ENCODE data around the gene DPY19L1.

DNA sequence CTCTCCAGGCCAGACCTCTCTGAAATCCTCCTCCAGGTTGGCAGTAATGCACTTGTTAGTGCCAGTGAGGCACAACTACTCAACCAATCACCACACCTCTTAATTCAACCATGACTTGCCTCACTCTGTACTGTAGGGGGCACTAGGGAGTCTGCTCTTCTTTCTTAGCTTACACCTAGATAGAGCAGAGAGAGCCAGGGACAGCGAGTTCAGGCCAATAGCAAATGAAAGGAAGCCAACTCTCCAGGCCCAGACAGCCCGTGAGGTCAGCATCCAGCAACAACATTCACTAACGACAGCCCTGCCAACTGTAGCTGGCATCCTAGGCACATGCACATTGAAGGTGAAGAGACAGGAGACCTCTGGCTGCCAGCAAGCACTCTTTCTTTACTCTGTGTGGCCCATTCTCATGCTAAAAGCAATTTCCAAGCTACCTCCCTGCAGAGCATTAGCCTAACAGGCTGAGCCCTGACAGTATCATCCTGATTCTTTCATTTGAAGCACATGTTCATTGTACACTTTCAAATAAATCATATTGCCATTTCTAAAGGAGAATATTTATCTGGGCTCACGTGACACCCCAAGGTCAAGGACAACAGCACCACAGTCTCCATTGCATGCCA lies 136.3 kb downstream of the DPY19L1 start:
- TF ChIP-seq, protein P1, sequence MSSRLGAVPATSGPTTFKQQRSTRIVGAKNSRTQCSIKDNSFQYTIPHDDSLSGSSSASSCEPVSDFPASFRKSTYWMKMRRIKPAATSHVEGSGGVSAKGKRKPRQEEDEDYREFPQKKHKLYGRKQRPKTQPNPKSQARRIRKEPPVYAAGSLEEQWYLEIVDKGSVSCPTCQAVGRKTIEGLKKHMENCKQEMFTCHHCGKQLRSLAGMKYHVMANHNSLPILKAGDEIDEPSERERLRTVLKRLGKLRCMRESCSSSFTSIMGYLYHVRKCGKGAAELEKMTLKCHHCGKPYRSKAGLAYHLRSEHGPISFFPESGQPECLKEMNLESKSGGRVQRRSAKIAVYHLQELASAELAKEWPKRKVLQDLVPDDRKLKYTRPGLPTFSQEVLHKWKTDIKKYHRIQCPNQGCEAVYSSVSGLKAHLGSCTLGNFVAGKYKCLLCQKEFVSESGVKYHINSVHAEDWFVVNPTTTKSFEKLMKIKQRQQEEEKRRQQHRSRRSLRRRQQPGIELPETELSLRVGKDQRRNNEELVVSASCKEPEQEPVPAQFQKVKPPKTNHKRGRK (CRISPR knock-in tag; IDR thresholded peaks at IDR 0.05; ENCODE audit: borderline replicate concordance) = no peak
- TF ChIP-seq, protein P2, sequence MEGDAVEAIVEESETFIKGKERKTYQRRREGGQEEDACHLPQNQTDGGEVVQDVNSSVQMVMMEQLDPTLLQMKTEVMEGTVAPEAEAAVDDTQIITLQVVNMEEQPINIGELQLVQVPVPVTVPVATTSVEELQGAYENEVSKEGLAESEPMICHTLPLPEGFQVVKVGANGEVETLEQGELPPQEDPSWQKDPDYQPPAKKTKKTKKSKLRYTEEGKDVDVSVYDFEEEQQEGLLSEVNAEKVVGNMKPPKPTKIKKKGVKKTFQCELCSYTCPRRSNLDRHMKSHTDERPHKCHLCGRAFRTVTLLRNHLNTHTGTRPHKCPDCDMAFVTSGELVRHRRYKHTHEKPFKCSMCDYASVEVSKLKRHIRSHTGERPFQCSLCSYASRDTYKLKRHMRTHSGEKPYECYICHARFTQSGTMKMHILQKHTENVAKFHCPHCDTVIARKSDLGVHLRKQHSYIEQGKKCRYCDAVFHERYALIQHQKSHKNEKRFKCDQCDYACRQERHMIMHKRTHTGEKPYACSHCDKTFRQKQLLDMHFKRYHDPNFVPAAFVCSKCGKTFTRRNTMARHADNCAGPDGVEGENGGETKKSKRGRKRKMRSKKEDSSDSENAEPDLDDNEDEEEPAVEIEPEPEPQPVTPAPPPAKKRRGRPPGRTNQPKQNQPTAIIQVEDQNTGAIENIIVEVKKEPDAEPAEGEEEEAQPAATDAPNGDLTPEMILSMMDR (IDR thresholded peaks at IDR 0.05) = peak; percentile 54; the same call in 1 of the 2 replicates
- TF ChIP-seq, protein P3, sequence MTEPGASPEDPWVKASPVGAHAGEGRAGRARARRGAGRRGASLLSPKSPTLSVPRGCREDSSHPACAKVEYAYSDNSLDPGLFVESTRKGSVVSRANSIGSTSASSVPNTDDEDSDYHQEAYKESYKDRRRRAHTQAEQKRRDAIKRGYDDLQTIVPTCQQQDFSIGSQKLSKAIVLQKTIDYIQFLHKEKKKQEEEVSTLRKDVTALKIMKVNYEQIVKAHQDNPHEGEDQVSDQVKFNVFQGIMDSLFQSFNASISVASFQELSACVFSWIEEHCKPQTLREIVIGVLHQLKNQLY (CRISPR knock-in tag; IDR thresholded peaks at IDR 0.05) = no peak
- TF ChIP-seq ATF1 (CRISPR knock-in tag; IDR thresholded peaks at IDR 0.05) (no peak), ZNF232 (CRISPR knock-in tag; IDR thresholded peaks at IDR 0.05) (no peak), ESRRA (CRISPR knock-in tag; IDR thresholded peaks at IDR 0.05; ENCODE audit: borderline replicate concordance) (no peak), TCF7 (CRISPR knock-in tag; IDR thresholded peaks at IDR 0.05; ENCODE audit: low read depth) (no peak), SP1 (CRISPR knock-in tag; conservative IDR thresholded peaks at IDR 0.05) (no peak), ZNF396 (CRISPR knock-in tag; IDR thresholded peaks at IDR 0.05; ENCODE audit: borderline replicate concordance) (no peak), RORB (CRISPR knock-in tag; IDR thresholded peaks at IDR 0.05) (no peak)
- TF ChIP-seq, protein P4, sequence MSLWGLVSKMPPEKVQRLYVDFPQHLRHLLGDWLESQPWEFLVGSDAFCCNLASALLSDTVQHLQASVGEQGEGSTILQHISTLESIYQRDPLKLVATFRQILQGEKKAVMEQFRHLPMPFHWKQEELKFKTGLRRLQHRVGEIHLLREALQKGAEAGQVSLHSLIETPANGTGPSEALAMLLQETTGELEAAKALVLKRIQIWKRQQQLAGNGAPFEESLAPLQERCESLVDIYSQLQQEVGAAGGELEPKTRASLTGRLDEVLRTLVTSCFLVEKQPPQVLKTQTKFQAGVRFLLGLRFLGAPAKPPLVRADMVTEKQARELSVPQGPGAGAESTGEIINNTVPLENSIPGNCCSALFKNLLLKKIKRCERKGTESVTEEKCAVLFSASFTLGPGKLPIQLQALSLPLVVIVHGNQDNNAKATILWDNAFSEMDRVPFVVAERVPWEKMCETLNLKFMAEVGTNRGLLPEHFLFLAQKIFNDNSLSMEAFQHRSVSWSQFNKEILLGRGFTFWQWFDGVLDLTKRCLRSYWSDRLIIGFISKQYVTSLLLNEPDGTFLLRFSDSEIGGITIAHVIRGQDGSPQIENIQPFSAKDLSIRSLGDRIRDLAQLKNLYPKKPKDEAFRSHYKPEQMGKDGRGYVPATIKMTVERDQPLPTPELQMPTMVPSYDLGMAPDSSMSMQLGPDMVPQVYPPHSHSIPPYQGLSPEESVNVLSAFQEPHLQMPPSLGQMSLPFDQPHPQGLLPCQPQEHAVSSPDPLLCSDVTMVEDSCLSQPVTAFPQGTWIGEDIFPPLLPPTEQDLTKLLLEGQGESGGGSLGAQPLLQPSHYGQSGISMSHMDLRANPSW (CRISPR knock-in tag; conservative IDR thresholded peaks at IDR 0.05; ENCODE audit: low read depth) = no peak
- TF ChIP-seq, protein P5, sequence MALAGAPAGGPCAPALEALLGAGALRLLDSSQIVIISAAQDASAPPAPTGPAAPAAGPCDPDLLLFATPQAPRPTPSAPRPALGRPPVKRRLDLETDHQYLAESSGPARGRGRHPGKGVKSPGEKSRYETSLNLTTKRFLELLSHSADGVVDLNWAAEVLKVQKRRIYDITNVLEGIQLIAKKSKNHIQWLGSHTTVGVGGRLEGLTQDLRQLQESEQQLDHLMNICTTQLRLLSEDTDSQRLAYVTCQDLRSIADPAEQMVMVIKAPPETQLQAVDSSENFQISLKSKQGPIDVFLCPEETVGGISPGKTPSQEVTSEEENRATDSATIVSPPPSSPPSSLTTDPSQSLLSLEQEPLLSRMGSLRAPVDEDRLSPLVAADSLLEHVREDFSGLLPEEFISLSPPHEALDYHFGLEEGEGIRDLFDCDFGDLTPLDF (CRISPR knock-in tag; IDR thresholded peaks at IDR 0.05) = no peak
- TF ChIP-seq, protein P6, sequence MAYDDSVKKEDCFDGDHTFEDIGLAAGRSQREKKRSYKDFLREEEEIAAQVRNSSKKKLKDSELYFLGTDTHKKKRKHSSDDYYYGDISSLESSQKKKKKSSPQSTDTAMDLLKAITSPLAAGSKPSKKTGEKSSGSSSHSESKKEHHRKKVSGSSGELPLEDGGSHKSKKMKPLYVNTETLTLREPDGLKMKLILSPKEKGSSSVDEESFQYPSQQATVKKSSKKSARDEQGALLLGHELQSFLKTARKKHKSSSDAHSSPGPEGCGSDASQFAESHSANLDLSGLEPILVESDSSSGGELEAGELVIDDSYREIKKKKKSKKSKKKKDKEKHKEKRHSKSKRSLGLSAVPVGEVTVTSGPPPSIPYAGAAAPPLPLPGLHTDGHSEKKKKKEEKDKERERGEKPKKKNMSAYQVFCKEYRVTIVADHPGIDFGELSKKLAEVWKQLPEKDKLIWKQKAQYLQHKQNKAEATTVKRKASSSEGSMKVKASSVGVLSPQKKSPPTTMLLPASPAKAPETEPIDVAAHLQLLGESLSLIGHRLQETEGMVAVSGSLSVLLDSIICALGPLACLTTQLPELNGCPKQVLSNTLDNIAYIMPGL (CRISPR knock-in tag; IDR thresholded peaks at IDR 0.05) = no peak
- TF ChIP-seq, protein P7, sequence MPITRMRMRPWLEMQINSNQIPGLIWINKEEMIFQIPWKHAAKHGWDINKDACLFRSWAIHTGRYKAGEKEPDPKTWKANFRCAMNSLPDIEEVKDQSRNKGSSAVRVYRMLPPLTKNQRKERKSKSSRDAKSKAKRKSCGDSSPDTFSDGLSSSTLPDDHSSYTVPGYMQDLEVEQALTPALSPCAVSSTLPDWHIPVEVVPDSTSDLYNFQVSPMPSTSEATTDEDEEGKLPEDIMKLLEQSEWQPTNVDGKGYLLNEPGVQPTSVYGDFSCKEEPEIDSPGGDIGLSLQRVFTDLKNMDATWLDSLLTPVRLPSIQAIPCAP (CRISPR knock-in tag; IDR thresholded peaks at IDR 0.05) = no peak
